ENCODE results near the gene FGD2. TPM values are rescaled to one million over a fixed set of nuclear protein-coding genes. Genes with fewer than 3 reads are reported as not detected.

The FGD2 gene
- total RNA-seq, 2 donors from 2014 or later: 4.9 to 8.0 TPM

DNA sequence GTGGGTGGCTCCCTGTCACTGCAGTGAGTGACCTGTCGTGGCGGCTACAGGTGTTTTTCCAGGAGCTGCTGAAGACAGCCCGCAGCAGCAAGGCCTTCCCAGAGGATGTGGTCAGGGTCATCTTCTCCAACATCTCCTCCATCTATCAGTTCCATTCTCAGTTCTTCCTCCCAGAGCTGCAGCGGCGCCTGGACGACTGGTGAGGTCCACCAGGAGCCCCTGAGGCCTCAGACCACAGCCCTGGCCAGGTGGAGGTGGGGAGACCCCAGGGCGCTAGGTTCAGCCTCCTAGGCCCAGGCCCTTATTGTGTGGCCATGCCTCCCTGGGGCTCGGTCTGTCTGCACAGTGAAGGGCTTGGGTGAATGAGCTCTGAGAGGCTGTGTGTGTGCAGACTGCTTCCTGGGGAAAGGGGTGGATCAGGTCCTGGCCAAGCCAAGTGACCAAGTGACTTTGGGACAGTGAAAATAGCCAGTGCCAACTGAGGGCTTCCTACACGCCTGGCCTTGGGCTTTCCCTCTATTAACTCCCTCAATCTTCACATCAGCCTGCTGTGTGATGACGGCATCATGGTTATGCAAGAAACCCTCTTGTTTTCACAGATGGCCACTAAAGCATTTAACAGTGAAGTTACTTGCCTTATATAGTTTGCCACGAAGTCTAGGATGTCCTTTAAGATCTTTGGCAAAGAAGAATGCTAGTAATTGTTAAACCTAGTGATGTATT is 6.4 kb downstream of the FGD2 start:
- Histone ChIP-seq H3K27me3 (no peaks in the 10 kb centered on the region), H3K4me3 (no peak overlapping the region), H3K4me1 (no peaks in the 10 kb centered on the region), H3K27ac (no peak overlapping the region), H3K9me3 (no peaks in the 10 kb centered on the region), H3K36me3 (no peaks in the 10 kb centered on the region)
- TF ChIP-seq CTCF (IDR thresholded peaks at IDR 0.05): no peak
- DNase-seq (ENCODE audit: low spot score): no peak

DNA sequence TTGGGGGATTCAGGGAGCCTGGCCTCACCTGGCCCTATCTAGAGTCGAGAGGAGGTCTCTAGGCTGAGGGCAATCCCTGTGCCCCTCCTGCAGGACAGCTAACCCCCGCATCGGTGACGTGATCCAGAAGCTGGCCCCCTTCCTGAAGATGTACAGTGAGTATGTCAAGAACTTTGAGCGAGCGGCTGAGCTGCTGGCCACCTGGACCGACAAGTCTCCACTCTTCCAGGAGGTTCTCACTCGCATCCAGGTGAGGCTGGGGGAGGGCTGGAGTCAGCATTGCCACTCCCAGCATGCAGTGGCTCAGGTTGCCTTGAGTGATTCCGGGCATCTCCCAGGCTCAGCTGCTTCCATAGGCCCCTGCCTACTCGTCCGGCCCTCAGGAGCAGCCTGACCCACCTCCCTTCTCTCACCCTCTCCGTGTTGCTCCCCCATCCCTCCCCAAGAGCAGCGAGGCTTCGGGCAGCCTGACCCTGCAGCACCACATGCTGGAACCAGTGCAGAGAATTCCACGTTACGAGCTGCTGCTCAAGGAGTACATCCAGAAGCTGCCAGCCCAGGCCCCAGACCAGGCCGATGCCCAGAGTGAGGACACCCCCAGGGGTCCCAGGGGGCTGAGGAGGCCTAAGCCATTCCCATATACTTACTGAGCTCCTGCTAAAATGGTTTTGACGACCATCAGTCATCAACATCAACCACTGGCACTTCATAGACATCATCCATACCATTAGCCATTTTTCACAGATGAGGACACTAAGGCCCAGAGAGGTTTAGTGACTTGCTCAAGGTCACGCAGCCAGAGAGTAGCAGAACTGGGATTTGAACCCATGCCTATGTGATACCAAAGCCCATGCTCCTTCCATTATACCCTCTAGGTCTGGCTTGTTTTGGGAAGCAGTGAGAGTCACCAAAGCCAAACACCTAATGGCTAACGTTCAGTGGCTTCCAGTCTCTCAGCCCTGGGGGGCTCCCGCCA is 8.3 kb downstream of the FGD2 start:
- no peak for DNase-seq (ENCODE audit: low spot score)
- Histone ChIP-seq H3K27me3 (no peaks in the 10 kb centered on the region), H3K4me1 (peaks cover 0 to 12% of the 10 kb centered on the region in 2 donors), H3K27ac (no peak overlapping the region), H3K9me3 (no peaks in the 10 kb centered on the region), H3K36me3 (no peaks in the 10 kb centered on the region), H3K4me3 (no peak overlapping the region)
- TF ChIP-seq CTCF (IDR thresholded peaks at IDR 0.05): no peak

GRCh38 chr6:37014667-37015066 is 9.2 kb downstream of the FGD2 start:
- TF ChIP-seq CTCF (IDR thresholded peaks at IDR 0.05): no peak
- Histone ChIP-seq H3K9me3 (no peaks in the 10 kb centered on the region), H3K27me3 (no peaks in the 10 kb centered on the region), H3K36me3 (no peaks in the 10 kb centered on the region), H3K27ac (no peak overlapping the region), H3K4me1 (peaks cover 0 to 16% of the 10 kb centered on the region in 2 donors), H3K4me3 (no peak overlapping the region)
- no peak for DNase-seq (ENCODE audit: low spot score)

DNA sequence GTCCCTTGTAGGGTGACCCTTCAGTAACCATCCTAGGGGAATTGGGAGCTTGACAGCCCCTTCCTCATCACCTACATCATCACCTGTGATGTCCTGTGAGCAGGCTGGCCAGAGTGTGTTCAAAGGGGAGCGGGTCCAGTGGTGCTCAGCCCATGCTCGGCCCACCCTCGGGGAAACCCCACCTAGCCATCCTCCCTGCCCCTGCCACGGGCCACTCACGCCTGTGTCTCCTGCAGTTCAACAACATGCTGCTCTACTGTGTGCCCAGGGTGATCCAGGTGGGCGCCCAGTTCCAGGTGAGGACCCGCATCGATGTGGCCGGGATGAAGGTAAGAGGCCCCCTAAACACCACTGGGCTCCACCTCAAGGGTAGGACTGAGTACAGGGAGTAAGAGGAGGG is 10.1 kb downstream of the FGD2 start:
- Histone ChIP-seq H3K9me3 (no peaks in the 10 kb centered on the region), H3K27me3 (no peaks in the 10 kb centered on the region), H3K4me3 (no peak overlapping the region), H3K36me3 (no peaks in the 10 kb centered on the region), H3K27ac (no peak overlapping the region), H3K4me1 (peaks cover 0 to 16% of the 10 kb centered on the region in 2 donors)
- TF ChIP-seq CTCF (IDR thresholded peaks at IDR 0.05): no peak
- DNase-seq (ENCODE audit: low spot score): no peak

DNA sequence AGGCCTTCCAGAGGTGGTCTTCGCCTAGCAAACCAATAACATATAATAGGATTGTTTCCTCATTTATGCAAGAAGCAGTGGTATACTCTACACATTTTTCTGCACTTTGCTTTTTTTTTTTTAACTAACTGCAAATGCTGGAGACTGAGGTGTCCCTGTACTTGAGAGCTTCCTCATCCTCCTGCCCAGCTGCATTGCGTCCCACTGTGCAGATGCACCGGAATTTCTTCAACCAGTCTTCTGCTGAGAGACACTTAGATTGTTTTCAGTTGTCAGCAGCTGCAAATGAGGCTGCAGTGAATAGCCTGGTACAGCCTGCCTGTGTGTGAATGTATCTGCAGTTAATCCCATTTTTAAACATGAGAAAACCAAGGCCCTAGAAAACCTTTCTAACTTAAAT is 11.5 kb downstream of the FGD2 start:
- no peak for TF ChIP-seq CTCF (IDR thresholded peaks at IDR 0.05)
- Histone ChIP-seq H3K27me3 (no peaks in the 10 kb centered on the region), H3K4me1 (peaks cover 0 to 16% of the 10 kb centered on the region in 2 donors), H3K27ac (no peak overlapping the region), H3K36me3 (no peaks in the 10 kb centered on the region), H3K9me3 (no peaks in the 10 kb centered on the region), H3K4me3 (no peak overlapping the region)
- no peak for DNase-seq (ENCODE audit: low spot score)

Measured in right atrium auricular region (tissue), 2 donors.